Fibroblast of lung (primary cell): ENCODE measurements around the gene TMEM151B.

Experiments used
- EZH2 ChIP-seq: IDR thresholded peaks from 2 replicates; pipeline ENCODE4 v1.5.1; 2012; ENCODE audit warnings: low read length, control low read depth, mild to moderate bottlenecking; ENCODE audit errors: missing control alignments
- TF ChIP-seq, protein P1 (sequence below), 2 donors: IDR thresholded peaks in 1 of 2; conservative IDR thresholded peaks in 1 of 2; 1 replicate in 1 of 2; 2 replicates in 1 of 2; pipeline ENCODE4 v1.5.1; 2011 to 2012; ENCODE audit warnings: low read length in 2 of 2, control low read depth in 1 of 2, inconsistent platforms in 1 of 2, low read depth in 1 of 2, mild to moderate bottlenecking in 1 of 2

DNA sequence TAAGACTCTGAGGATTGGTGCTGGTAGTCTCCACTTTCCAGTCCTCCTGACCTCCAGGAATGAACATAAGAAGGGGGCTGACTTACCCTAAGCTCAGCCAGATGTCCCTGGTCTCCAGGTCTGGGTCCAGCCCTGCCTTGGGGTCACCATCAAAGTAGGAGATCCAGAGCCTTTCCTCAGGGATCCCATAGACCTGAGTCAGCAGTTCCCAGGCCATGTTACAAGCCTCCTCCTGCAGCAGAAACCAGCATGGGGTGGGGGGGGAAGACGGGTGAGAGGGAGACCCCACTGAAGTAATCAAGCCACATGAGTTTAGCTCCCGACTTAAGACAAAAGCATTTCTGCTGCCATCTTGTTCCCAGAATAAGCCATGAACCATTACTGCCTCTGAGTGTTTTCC lies 41.1 kb downstream of the TMEM151B start:
- TF ChIP-seq EZH2, result no peak
- TF ChIP-seq, protein P1, sequence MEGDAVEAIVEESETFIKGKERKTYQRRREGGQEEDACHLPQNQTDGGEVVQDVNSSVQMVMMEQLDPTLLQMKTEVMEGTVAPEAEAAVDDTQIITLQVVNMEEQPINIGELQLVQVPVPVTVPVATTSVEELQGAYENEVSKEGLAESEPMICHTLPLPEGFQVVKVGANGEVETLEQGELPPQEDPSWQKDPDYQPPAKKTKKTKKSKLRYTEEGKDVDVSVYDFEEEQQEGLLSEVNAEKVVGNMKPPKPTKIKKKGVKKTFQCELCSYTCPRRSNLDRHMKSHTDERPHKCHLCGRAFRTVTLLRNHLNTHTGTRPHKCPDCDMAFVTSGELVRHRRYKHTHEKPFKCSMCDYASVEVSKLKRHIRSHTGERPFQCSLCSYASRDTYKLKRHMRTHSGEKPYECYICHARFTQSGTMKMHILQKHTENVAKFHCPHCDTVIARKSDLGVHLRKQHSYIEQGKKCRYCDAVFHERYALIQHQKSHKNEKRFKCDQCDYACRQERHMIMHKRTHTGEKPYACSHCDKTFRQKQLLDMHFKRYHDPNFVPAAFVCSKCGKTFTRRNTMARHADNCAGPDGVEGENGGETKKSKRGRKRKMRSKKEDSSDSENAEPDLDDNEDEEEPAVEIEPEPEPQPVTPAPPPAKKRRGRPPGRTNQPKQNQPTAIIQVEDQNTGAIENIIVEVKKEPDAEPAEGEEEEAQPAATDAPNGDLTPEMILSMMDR (conservative IDR thresholded peaks at IDR 0.05 in 1 of 2, IDR thresholded peaks at IDR 0.05 in 1 of 2; ENCODE audit: low read depth in 1 of 2, low read length in 2 of 2), result no peak
